Hepatocyte (in vitro differentiated cells): Measurements from ENCODE around the gene PTPRN2. TPM values are rescaled to one million over a fixed set of nuclear protein-coding genes. Genes with fewer than 3 reads are reported as not detected.

ENCODE experiments used
- DNase-seq: peaks from one replicate; pipeline ENCODE4 v3.0.0-alpha.2; 2016; ENCODE audit warnings: low spot score
- H2AFZ ChIP-seq: fragments of 200-600 bp; sonication (generic); 2 replicates; pipeline ENCODE4 v1.6.0; 2016; ENCODE audit warnings: antibody characterized with exemption, mild to moderate bottlenecking
- H3K27ac ChIP-seq: fragments of 200-600 bp; sonication (generic); 2 replicates; pipeline ENCODE4 v1.5.1; 2016; ENCODE audit warnings: mild to moderate bottlenecking
- H3K27me3 ChIP-seq: fragments of 200-600 bp; sonication (generic); 2 replicates; pipeline ENCODE4 v1.6.1; 2016
- H3K36me3 ChIP-seq: fragments of 200-600 bp; sonication (generic); replicated peaks from 2 replicates; pipeline ENCODE4 v1.5.1; 2016; ENCODE audit warnings: low read depth; ENCODE audit not compliant: insufficient read depth
- H3K4me1 ChIP-seq: fragments of 200-600 bp; sonication (generic); 2 replicates; pipeline ENCODE4 v1.5.1; 2016; ENCODE audit warnings: mild to moderate bottlenecking, moderate library complexity; ENCODE audit not compliant: insufficient read depth
- H3K4me2 ChIP-seq: fragments of 200-600 bp; sonication (generic); 2 replicates; pipeline ENCODE4 v1.6.0; 2016
- H3K4me3 ChIP-seq: fragments of 200-600 bp; sonication (generic); 2 replicates; pipeline ENCODE4 v1.5.1; 2016; ENCODE audit warnings: mild to moderate bottlenecking
- H3K79me2 ChIP-seq: fragments of 200-600 bp; sonication (generic); 2 replicates; pipeline ENCODE4 v1.6.0; 2017; ENCODE audit warnings: mild to moderate bottlenecking
- H3K9me2 ChIP-seq: fragments of 200-600 bp; sonication (generic); replicated peaks from 2 replicates; pipeline ENCODE4 v1.6.0; 2017; ENCODE audit warnings: mild to moderate bottlenecking; ENCODE audit not compliant: insufficient read depth
- H3K9me3 ChIP-seq: fragments of 200-600 bp; sonication (generic); 2 replicates; pipeline ENCODE4 v1.5.1; 2016; ENCODE audit warnings: low read depth, mild to moderate bottlenecking
- H4K20me1 ChIP-seq: fragments of 200-600 bp; sonication (generic); 2 replicates; pipeline ENCODE4 v1.6.0; 2016; ENCODE audit warnings: mild to moderate bottlenecking; ENCODE audit not compliant: insufficient read depth, poor library complexity, severe bottlenecking
- CTCF ChIP-seq: fragments of 200-600 bp; sonication (generic); IDR thresholded peaks from 2 replicates; pipeline ENCODE4 v1.5.1; 2016; ENCODE audit warnings: antibody characterized with exemption, mild to moderate bottlenecking; ENCODE audit not compliant: poor library complexity
- EZH2 ChIP-seq: fragments of 200-600 bp; sonication (generic); IDR thresholded peaks from 2 replicates; pipeline ENCODE4 v1.6.1; 2016; ENCODE audit warnings: antibody characterized with exemption, mild to moderate bottlenecking, borderline replicate concordance
- EZH2phosphoT487 ChIP-seq: fragments of 200-600 bp; sonication (generic); IDR thresholded peaks from one replicate; pipeline ENCODE4 v1.6.1; 2018; ENCODE audit warnings: antibody characterized with exemption, mild to moderate bottlenecking, low read depth, moderate library complexity; ENCODE audit not compliant: unreplicated experiment, severe bottlenecking
- WGBS: methylation state at CpG from one replicate; pipeline ENCODE4 v1.1.6; 2016; ENCODE audit warnings: low lambda C conversion rate; ENCODE audit errors: missing lambda C conversion rate; 5-methylcytosine and 5-hydroxymethylcytosine counted together
- polyA plus RNA-seq: library from polyadenylated mRNA; unstranded; fragments of >200 nt; fragmentation: Nextera tagmentation; extraction: Ambion mirVana; gene quantifications from 2 replicates; pipeline ENCODE4 v1.2.1, GENCODE V29; 2016
- total RNA-seq: library from RNA; depleted of rRNA; stranded (reverse); fragments of >200 nt; gene quantifications from 2 replicates; pipeline ENCODE4 v1.2.3, GENCODE V29; 2014

PTPRN2 gene
- total and polyA plus RNA-seq, 2 experiments from 2014 or later: 2.1 to 3.3 TPM

GRCh38 chr7:157509226-157509625 lies 1078.4 kb downstream of the PTPRN2 start:
- H3K79me2 ChIP-seq: no peaks in the 10 kb centered on the region

GRCh38 chr7:157508477-157508881 lies 1079.1 kb downstream of the PTPRN2 start:
- H3K4me1 ChIP-seq: no peaks in the 10 kb centered on the region
- TF ChIP-seq EZH2phosphoT487 (no peak), CTCF (no peak), EZH2 (no peak)
- 69% methylated on average over 10 of the region's 11 CpGs for WGBS
- no peaks in the 10 kb centered on the region for H3K9me3 ChIP-seq
- no peaks in the 10 kb centered on the region for H4K20me1 ChIP-seq
- no peak for DNase-seq
- H3K36me3 ChIP-seq: no peaks in the 10 kb centered on the region
- H3K27ac ChIP-seq: no peak overlapping the region
- H3K79me2 ChIP-seq: no peaks in the 10 kb centered on the region
- no peak overlapping the region for H3K4me2 ChIP-seq
- no peak overlapping the region for H2AFZ ChIP-seq
- no peaks in the 10 kb centered on the region for H3K9me2 ChIP-seq
- peaks cover 4% of the 10 kb centered on the region for H3K27me3 ChIP-seq
- H3K4me3 ChIP-seq: no peak overlapping the region

More at GRCh38 chr7:157509226-157509625, 1078.4 kb downstream of the PTPRN2 start:
- Histone ChIP-seq H3K4me2 (no peak overlapping the region), H3K9me3 (no peaks in the 10 kb centered on the region), H3K9me2 (no peaks in the 10 kb centered on the region), H3K27me3 (peaks cover 4% of the 10 kb centered on the region), H3K4me1 (no peaks in the 10 kb centered on the region), H3K36me3 (no peaks in the 10 kb centered on the region), H3K4me3 (no peak overlapping the region), H2AFZ (no peak overlapping the region), H4K20me1 (no peaks in the 10 kb centered on the region), H3K27ac (no peak overlapping the region)
- TF ChIP-seq EZH2 (no peak), CTCF (no peak), EZH2phosphoT487 (no peak)
- 83% methylated on average over 1 of the region's 2 CpGs for WGBS
- no peak for DNase-seq

- no peaks in the 10 kb centered on the region for H3K36me3 ChIP-seq
- no peak overlapping the region for H2AFZ ChIP-seq
- H3K79me2 ChIP-seq: no peaks in the 10 kb centered on the region
- no peaks in the 10 kb centered on the region for H3K9me3 ChIP-seq
- no peaks in the 10 kb centered on the region for H3K9me2 ChIP-seq
- peaks cover 4% of the 10 kb centered on the region for H3K27me3 ChIP-seq
- no peaks in the 10 kb centered on the region for H4K20me1 ChIP-seq
- H3K27ac ChIP-seq: no peak overlapping the region
- H3K4me2 ChIP-seq: no peak overlapping the region
- no peaks in the 10 kb centered on the region for H3K4me1 ChIP-seq
- no peak for DNase-seq
- no peak for TF ChIP-seq EZH2phosphoT487
- no peak for TF ChIP-seq CTCF
- no peak for TF ChIP-seq EZH2
- WGBS: 68% methylated on average over 5 of the region's 5 CpGs
- H3K4me3 ChIP-seq: no peak overlapping the region
Observed at GRCh38 chr7:157507987-157508386, 1079.6 kb downstream of the PTPRN2 start.

- Histone ChIP-seq H3K36me3 (no peaks in the 10 kb centered on the region), H3K4me2 (no peak overlapping the region), H3K4me1 (no peaks in the 10 kb centered on the region), H2AFZ (no peak overlapping the region), H3K27me3 (peaks cover 4% of the 10 kb centered on the region), H3K27ac (no peak overlapping the region), H4K20me1 (no peaks in the 10 kb centered on the region), H3K4me3 (no peak overlapping the region), H3K9me3 (no peaks in the 10 kb centered on the region), H3K79me2 (no peaks in the 10 kb centered on the region), H3K9me2 (no peaks in the 10 kb centered on the region)
- DNase-seq: no peak
- 87% methylated on average over 6 of the region's 6 CpGs for WGBS
- TF ChIP-seq EZH2phosphoT487 (no peak), CTCF (no peak), EZH2 (no peak)
Observed at GRCh38 chr7:157506268-157506667, 1081.4 kb downstream of the PTPRN2 start.
